ENCODE measurements around the gene RASA4B. TPM values are rescaled to one million over a fixed set of nuclear protein-coding genes. Genes with fewer than 3 reads are reported as not detected.

RASA4B gene
- total and polyA plus RNA-seq, 2 experiments from 2014 or later, result 3.2 to 9.3 TPM

DNA sequence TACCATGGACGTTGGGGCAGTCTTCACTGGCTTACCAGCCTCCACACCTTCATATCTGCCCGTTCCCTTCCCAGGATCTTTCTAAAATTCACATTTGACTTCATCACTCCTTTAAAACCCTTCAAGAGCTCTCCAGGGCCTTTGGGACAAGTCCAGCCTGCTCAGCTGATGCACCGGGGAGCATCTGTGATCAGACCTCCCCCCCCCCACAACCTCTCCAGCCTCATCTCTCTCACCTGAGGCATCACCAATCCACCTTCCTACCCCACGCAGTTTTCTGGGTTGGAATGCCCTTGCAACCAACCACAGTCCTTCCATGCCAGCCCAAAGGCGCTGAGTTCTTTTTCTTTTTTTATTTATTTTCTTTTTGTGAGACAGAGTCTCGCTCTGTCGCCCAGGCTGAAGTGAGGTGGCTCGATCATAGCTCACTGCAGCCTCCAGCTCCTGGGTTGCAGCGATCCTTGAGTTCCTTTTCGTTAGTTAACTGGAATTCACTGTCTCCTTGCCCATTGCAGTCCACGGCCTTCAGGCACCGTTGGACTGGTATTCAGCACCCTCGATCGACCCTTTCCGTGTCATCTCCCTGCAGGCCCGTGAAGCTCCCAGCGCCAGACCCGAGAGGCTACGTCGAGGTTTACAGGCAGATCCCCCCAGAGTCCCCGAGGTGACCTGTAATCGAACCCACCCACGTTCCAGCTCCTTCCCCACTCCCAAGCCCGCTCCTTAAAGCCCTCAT is 53.6 kb downstream of the RASA4B start:
- H3K4me2 ChIP-seq, result peak overlapping the region; percentile 93
- peak overlapping the region; percentile 85 for H3K4me3 ChIP-seq
- peaks cover 7% of the 10 kb centered on the region for H3K4me1 ChIP-seq (ENCODE audit: insufficient read depth)
- WGBS (ENCODE audit: low lambda C conversion rate, missing lambda C conversion rate), result 22% methylated on average over 23 of the region's 24 CpGs
- H3K79me2 ChIP-seq, result peaks cover 27% of the 10 kb centered on the region
- TF ChIP-seq EZH2phosphoT487 (IDR thresholded peaks at IDR 0.05; ENCODE audit: low read depth, severe bottlenecking, unreplicated experiment), result no peak
- TF ChIP-seq, protein P1, sequence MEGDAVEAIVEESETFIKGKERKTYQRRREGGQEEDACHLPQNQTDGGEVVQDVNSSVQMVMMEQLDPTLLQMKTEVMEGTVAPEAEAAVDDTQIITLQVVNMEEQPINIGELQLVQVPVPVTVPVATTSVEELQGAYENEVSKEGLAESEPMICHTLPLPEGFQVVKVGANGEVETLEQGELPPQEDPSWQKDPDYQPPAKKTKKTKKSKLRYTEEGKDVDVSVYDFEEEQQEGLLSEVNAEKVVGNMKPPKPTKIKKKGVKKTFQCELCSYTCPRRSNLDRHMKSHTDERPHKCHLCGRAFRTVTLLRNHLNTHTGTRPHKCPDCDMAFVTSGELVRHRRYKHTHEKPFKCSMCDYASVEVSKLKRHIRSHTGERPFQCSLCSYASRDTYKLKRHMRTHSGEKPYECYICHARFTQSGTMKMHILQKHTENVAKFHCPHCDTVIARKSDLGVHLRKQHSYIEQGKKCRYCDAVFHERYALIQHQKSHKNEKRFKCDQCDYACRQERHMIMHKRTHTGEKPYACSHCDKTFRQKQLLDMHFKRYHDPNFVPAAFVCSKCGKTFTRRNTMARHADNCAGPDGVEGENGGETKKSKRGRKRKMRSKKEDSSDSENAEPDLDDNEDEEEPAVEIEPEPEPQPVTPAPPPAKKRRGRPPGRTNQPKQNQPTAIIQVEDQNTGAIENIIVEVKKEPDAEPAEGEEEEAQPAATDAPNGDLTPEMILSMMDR (IDR thresholded peaks at IDR 0.05; ENCODE audit: poor library complexity), result no peak
- no peaks in the 10 kb centered on the region for H3K9me2 ChIP-seq (replicated peaks; ENCODE audit: insufficient read depth)
- no peaks in the 10 kb centered on the region for H4K20me1 ChIP-seq (ENCODE audit: insufficient read depth, poor library complexity, severe bottlenecking)
- H3K9me3 ChIP-seq (ENCODE audit: low read depth), result no peaks in the 10 kb centered on the region
- H3K36me3 ChIP-seq (replicated peaks; ENCODE audit: insufficient read depth, low read depth), result no peaks in the 10 kb centered on the region
- peak overlapping the region; percentile 96 for H2AFZ ChIP-seq
- H3K27me3 ChIP-seq, result no peaks in the 10 kb centered on the region
- H3K27ac ChIP-seq, result no peak overlapping the region
- DNase-seq (ENCODE audit: low spot score), result no peak

DNA sequence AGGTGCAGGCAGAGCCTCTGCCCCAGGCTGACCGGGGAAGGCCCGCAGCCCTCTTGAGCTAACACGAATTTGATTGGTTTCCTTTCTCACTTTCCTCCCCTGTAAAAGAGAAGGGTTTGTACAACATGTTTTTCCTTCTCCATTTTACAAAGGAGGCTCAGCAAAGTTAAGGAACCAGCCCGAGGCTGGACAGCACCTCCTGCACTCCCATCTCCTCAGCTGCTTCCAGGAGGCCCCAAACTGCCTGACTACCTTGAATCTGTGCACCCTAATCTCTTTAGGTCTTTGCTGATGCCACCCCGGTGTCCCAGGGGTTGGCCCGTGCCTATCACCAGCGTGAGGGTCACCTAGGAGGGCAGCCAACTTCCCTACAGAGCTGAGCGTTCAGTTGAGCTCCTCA is 57.1 kb downstream of the RASA4B start:
- Histone ChIP-seq H3K4me3 (no peak overlapping the region), H3K27ac (no peak overlapping the region), H3K79me2 (peaks cover 27% of the 10 kb centered on the region), H3K9me2 (replicated peaks; ENCODE audit: insufficient read depth) (no peaks in the 10 kb centered on the region), H3K9me3 (ENCODE audit: low read depth) (no peaks in the 10 kb centered on the region), H3K4me1 (ENCODE audit: insufficient read depth) (peaks cover 7% of the 10 kb centered on the region), H3K4me2 (no peak overlapping the region), H3K36me3 (replicated peaks; ENCODE audit: insufficient read depth, low read depth) (no peaks in the 10 kb centered on the region), H4K20me1 (ENCODE audit: insufficient read depth, poor library complexity, severe bottlenecking) (no peaks in the 10 kb centered on the region), H3K27me3 (no peaks in the 10 kb centered on the region), H2AFZ (no peak overlapping the region)
- no peak for DNase-seq (ENCODE audit: low spot score)
- 94% methylated on average over 8 of the region's 8 CpGs for WGBS (ENCODE audit: low lambda C conversion rate, missing lambda C conversion rate)
- TF ChIP-seq, protein P1 (IDR thresholded peaks at IDR 0.05; ENCODE audit: poor library complexity), result no peak
- no peak for TF ChIP-seq EZH2 (IDR thresholded peaks at IDR 0.05; ENCODE audit: borderline replicate concordance)
- TF ChIP-seq EZH2phosphoT487 (IDR thresholded peaks at IDR 0.05; ENCODE audit: low read depth, severe bottlenecking, unreplicated experiment), result no peak

DNA sequence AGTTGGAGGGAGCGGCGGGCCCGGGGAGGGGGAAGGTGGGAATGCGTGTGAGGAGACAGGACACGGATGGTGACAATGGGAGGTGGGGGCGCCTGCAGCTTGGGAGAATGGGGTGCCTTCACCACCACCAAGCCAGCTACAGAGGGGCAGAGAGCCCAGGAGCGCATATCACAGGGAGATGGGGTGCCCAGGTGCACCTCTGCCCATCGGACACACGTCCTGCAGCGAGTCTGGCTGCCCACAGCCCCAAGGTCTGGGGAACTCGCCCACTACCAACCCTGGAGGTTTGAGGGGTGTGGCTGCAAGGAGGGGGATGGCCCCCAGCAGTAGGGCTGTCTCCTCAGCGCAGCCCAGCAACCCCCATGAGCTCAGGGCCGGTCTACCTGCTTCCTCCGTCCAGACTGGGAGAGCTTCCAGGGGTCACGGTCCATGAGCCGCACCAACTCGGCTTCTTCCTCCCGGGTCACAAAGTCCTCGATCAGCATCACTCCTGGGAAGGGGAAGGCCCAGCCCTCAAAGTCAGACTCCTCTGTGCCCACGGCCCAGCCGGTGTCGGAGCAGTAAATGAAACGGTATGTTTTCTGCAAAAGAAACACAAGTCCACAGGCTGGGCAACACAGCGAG is 58.2 kb downstream of the RASA4B start:
- H3K27ac ChIP-seq, result no peak overlapping the region
- no peak overlapping the region for H3K4me3 ChIP-seq
- peaks cover 7% of the 10 kb centered on the region for H3K4me1 ChIP-seq (ENCODE audit: insufficient read depth)
- no peak overlapping the region for H2AFZ ChIP-seq
- peaks cover 24% of the 10 kb centered on the region for H3K79me2 ChIP-seq
- no peaks in the 10 kb centered on the region for H3K9me2 ChIP-seq (replicated peaks; ENCODE audit: insufficient read depth)
- DNase-seq (ENCODE audit: low spot score), result no peak
- no peaks in the 10 kb centered on the region for H3K9me3 ChIP-seq (ENCODE audit: low read depth)
- no peaks in the 10 kb centered on the region for H4K20me1 ChIP-seq (ENCODE audit: insufficient read depth, poor library complexity, severe bottlenecking)
- TF ChIP-seq EZH2 (IDR thresholded peaks at IDR 0.05; ENCODE audit: borderline replicate concordance) (no peak), EZH2phosphoT487 (IDR thresholded peaks at IDR 0.05; ENCODE audit: low read depth, severe bottlenecking, unreplicated experiment) (no peak)
- TF ChIP-seq, protein P1 (IDR thresholded peaks at IDR 0.05; ENCODE audit: poor library complexity), result no peak
- no peaks in the 10 kb centered on the region for H3K27me3 ChIP-seq
- 97% methylated on average over 20 of the region's 24 CpGs for WGBS (ENCODE audit: low lambda C conversion rate, missing lambda C conversion rate)
- H3K4me2 ChIP-seq, result no peak overlapping the region
- no peaks in the 10 kb centered on the region for H3K36me3 ChIP-seq (replicated peaks; ENCODE audit: insufficient read depth, low read depth)
